ENCODE measurements around the gene TSPEAR. TPM values are rescaled to one million over a fixed set of nuclear protein-coding genes. Genes with fewer than 3 reads are reported as not detected.

Gene TSPEAR
- total RNA-seq, 1 experiment from 2014 or later: not detected

DNA sequence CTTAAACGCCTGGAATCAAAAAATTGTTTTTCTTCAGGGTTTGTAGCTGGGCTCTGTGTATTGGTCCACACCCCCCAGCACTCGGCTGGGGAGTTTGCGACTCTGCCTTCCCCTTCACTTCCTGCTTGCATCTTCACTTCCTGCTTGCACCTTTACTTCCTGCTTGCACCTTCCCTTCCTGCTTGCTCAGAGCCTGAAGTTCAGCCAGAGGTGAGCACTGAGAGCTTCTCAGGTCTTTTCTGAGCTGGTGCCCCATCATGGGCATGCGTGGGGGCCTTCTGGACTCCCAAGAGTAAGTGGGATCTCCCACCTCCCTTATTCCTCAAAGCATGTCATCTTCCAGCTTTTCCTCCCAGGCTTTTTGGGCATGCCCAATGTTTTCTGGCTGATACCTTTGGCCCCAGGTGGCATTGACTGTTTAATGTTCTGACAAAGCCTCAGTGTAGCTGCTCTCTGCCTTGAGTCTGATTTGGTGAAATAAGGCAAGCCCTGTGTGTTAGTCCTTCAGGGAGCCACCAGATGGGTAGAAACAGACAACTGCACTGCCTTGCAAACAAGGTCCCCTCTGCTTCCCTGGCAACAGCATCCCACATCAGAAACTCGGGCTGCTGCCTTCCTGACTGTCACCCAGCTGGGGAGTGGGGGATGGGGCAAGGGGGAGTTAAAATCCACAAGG, 163.6 kb downstream of the TSPEAR start:
- H3K27ac Mint-ChIP-seq (ENCODE audit: unreplicated experiment): no peak overlapping the region
- no peak overlapping the region for H3K4me3 Mint-ChIP-seq (ENCODE audit: low read depth, unreplicated experiment)
- no TSS peak for BruUV-seq (replicated peaks)
- TF ChIP-seq, protein P1, sequence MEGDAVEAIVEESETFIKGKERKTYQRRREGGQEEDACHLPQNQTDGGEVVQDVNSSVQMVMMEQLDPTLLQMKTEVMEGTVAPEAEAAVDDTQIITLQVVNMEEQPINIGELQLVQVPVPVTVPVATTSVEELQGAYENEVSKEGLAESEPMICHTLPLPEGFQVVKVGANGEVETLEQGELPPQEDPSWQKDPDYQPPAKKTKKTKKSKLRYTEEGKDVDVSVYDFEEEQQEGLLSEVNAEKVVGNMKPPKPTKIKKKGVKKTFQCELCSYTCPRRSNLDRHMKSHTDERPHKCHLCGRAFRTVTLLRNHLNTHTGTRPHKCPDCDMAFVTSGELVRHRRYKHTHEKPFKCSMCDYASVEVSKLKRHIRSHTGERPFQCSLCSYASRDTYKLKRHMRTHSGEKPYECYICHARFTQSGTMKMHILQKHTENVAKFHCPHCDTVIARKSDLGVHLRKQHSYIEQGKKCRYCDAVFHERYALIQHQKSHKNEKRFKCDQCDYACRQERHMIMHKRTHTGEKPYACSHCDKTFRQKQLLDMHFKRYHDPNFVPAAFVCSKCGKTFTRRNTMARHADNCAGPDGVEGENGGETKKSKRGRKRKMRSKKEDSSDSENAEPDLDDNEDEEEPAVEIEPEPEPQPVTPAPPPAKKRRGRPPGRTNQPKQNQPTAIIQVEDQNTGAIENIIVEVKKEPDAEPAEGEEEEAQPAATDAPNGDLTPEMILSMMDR (IDR thresholded peaks at IDR 0.05; ENCODE audit: unreplicated experiment): no peak
- H3K9me3 Mint-ChIP-seq (ENCODE audit: low read depth, unreplicated experiment): peaks cover 3% of the 10 kb centered on the region
- DNase-seq: no peak
- CTCF ChIA-PET: no interaction called here
- peaks cover 9% of the 10 kb centered on the region for H3K4me1 Mint-ChIP-seq (ENCODE audit: low read depth, unreplicated experiment)
- H3K27me3 Mint-ChIP-seq (ENCODE audit: unreplicated experiment): peaks cover 79% of the 10 kb centered on the region
- no peaks in the 10 kb centered on the region for H3K36me3 Mint-ChIP-seq (ENCODE audit: insufficient read depth, unreplicated experiment)
- intact Hi-C loops (cut with micrococcal nuclease; ENCODE audit: unreplicated experiment): no loop called here

- no peak for DNase-seq
- intact Hi-C loops (cut with micrococcal nuclease; ENCODE audit: unreplicated experiment): no loop called here
- TF ChIP-seq, protein P1 (IDR thresholded peaks at IDR 0.05; ENCODE audit: unreplicated experiment): no peak
- Mint-ChIP-seq H3K4me1 (ENCODE audit: low read depth, unreplicated experiment) (no peaks in the 10 kb centered on the region), H3K36me3 (ENCODE audit: insufficient read depth, unreplicated experiment) (no peaks in the 10 kb centered on the region), H3K9me3 (ENCODE audit: low read depth, unreplicated experiment) (peaks cover 3% of the 10 kb centered on the region), H3K27ac (ENCODE audit: unreplicated experiment) (no peak overlapping the region), H3K4me3 (ENCODE audit: low read depth, unreplicated experiment) (no peak overlapping the region), H3K27me3 (ENCODE audit: unreplicated experiment) (peaks cover 47% of the 10 kb centered on the region)
- CTCF ChIA-PET: no interaction called here
- no TSS peak for BruUV-seq (replicated peaks)
Measured at GRCh38 chr21:44544566-44544965, 166.8 kb downstream of the TSPEAR start.

GRCh38 chr21:44542716-44543115, 168.7 kb downstream of the TSPEAR start:
- H3K9me3 Mint-ChIP-seq (ENCODE audit: low read depth, unreplicated experiment): peaks cover 3% of the 10 kb centered on the region
- no peak overlapping the region for H3K4me3 Mint-ChIP-seq (ENCODE audit: low read depth, unreplicated experiment)
- no peaks in the 10 kb centered on the region for H3K36me3 Mint-ChIP-seq (ENCODE audit: insufficient read depth, unreplicated experiment)
- TF ChIP-seq, protein P1 (IDR thresholded peaks at IDR 0.05; ENCODE audit: unreplicated experiment): no peak
- CTCF ChIA-PET: no interaction called here
- peaks cover 28% of the 10 kb centered on the region for H3K27me3 Mint-ChIP-seq (ENCODE audit: unreplicated experiment)
- DNase-seq: no peak
- BruUV-seq (replicated peaks): no TSS peak
- no peaks in the 10 kb centered on the region for H3K4me1 Mint-ChIP-seq (ENCODE audit: low read depth, unreplicated experiment)
- intact Hi-C loops (cut with micrococcal nuclease; ENCODE audit: unreplicated experiment): no loop called here
- H3K27ac Mint-ChIP-seq (ENCODE audit: unreplicated experiment): no peak overlapping the region

GRCh38 chr21:44540741-44541288, 170.6 kb downstream of the TSPEAR start:
- TF ChIP-seq, protein P1 (IDR thresholded peaks at IDR 0.05; ENCODE audit: unreplicated experiment): no peak
- DNase-seq: no peak
- peaks cover 9% of the 10 kb centered on the region for H3K27me3 Mint-ChIP-seq (ENCODE audit: unreplicated experiment)
- intact Hi-C loops (cut with micrococcal nuclease; ENCODE audit: unreplicated experiment): no loop called here
- H3K9me3 Mint-ChIP-seq (ENCODE audit: low read depth, unreplicated experiment): no peaks in the 10 kb centered on the region
- no TSS peak for BruUV-seq (replicated peaks)
- no peak overlapping the region for H3K4me3 Mint-ChIP-seq (ENCODE audit: low read depth, unreplicated experiment)
- CTCF ChIA-PET: no interaction called here
- H3K4me1 Mint-ChIP-seq (ENCODE audit: low read depth, unreplicated experiment): no peaks in the 10 kb centered on the region
- no peaks in the 10 kb centered on the region for H3K36me3 Mint-ChIP-seq (ENCODE audit: insufficient read depth, unreplicated experiment)
- no peak overlapping the region for H3K27ac Mint-ChIP-seq (ENCODE audit: unreplicated experiment)

Data from Calu3 (cell line).